Muscle layer of colon (tissue), 2 donors: ENCODE results near the gene TBC1D4.
"Not testable (repeated sequence)": the region's sequence is repeated elsewhere in the genome, so short reads cannot be mapped to it uniquely, and the experiment has no call there.

Experiments used
- H3K27ac ChIP-seq: one replicate; pipeline ENCODE4 v1.7.0; 2013; ENCODE audit warnings: low read depth, mild to moderate bottlenecking, low read length, moderate library complexity
- H3K27me3 ChIP-seq, 2 donors: one replicate each; pipeline ENCODE4 v1.7.0; 2013; ENCODE audit warnings: low read length in 2 of 2, mild to moderate bottlenecking in 2 of 2; ENCODE audit not compliant: insufficient read depth in 2 of 2, control insufficient read depth in 1 of 2
- H3K36me3 ChIP-seq: one replicate; pipeline ENCODE4 v1.7.0; 2013; ENCODE audit warnings: mild to moderate bottlenecking, low read length; ENCODE audit not compliant: insufficient read depth
- H3K4me1 ChIP-seq: one replicate; pipeline ENCODE4 v1.7.0; 2013; ENCODE audit warnings: mild to moderate bottlenecking, low read length; ENCODE audit not compliant: insufficient read depth
- H3K4me3 ChIP-seq, 2 donors: one replicate each; pipeline ENCODE4 v1.7.0; 2013; ENCODE audit warnings: low read length in 2 of 2, low read depth in 1 of 2, mild to moderate bottlenecking in 1 of 2, moderate library complexity in 1 of 2
- H3K9ac ChIP-seq: one replicate; pipeline ENCODE4 v1.7.0; 2013; ENCODE audit warnings: low read length
- H3K9me3 ChIP-seq: one replicate; pipeline ENCODE4 v1.7.0; 2013; ENCODE audit warnings: mild to moderate bottlenecking, low read length
- donor health status: abdominal sarcoma.
- donor health status: Adenocarcinoma of cecum.

TBC1D4 gene

GRCh38 chr13:75268481-75268880, 213.5 kb downstream of the TBC1D4 start:
- not testable (repeated sequence) for H3K27me3 ChIP-seq, H3K9me3 ChIP-seq, H3K4me3 ChIP-seq, H3K4me1 ChIP-seq, H3K9ac ChIP-seq, H3K27ac ChIP-seq, H3K36me3 ChIP-seq

GRCh38 chr13:75264611-75265010, 217.4 kb downstream of the TBC1D4 start:
- Histone ChIP-seq H3K27me3 (no peaks in the 10 kb centered on the region), H3K36me3 (no peaks in the 10 kb centered on the region), H3K9me3 (no peaks in the 10 kb centered on the region), H3K4me3 (no peak overlapping the region), H3K27ac (no peak overlapping the region), H3K9ac (no peak overlapping the region), H3K4me1 (no peaks in the 10 kb centered on the region)

GRCh38 chr13:75263741-75264407, 218.1 kb downstream of the TBC1D4 start:
- Histone ChIP-seq H3K36me3 (no peaks in the 10 kb centered on the region), H3K9me3 (no peaks in the 10 kb centered on the region), H3K4me3 (no peak overlapping the region), H3K4me1 (no peaks in the 10 kb centered on the region), H3K9ac (no peak overlapping the region), H3K27me3 (no peaks in the 10 kb centered on the region), H3K27ac (no peak overlapping the region)

GRCh38 chr13:75258159-75258782, 223.7 kb downstream of the TBC1D4 start:
- Histone ChIP-seq H3K36me3 (no peaks in the 10 kb centered on the region), H3K27ac (no peak overlapping the region), H3K27me3 (no peaks in the 10 kb centered on the region), H3K9me3 (no peaks in the 10 kb centered on the region), H3K4me1 (no peaks in the 10 kb centered on the region), H3K4me3 (no peak overlapping the region), H3K9ac (no peak overlapping the region)

GRCh38 chr13:75256922-75257321, 225.0 kb downstream of the TBC1D4 start:
- no peak overlapping the region for H3K4me3 ChIP-seq

GRCh38 chr13:75255653-75256052, 226.3 kb downstream of the TBC1D4 start:
- no peak overlapping the region for H3K9ac ChIP-seq
- no peak overlapping the region for H3K4me3 ChIP-seq
- H3K27ac ChIP-seq, result no peak overlapping the region
- H3K9me3 ChIP-seq, result no peaks in the 10 kb centered on the region
- no peaks in the 10 kb centered on the region for H3K27me3 ChIP-seq
- H3K36me3 ChIP-seq, result no peaks in the 10 kb centered on the region
- no peaks in the 10 kb centered on the region for H3K4me1 ChIP-seq

More at GRCh38 chr13:75256922-75257321, 225.0 kb downstream of the TBC1D4 start:
- H3K9ac ChIP-seq, result no peak overlapping the region
- no peaks in the 10 kb centered on the region for H3K36me3 ChIP-seq
- no peaks in the 10 kb centered on the region for H3K9me3 ChIP-seq
- no peak overlapping the region for H3K27ac ChIP-seq
- no peaks in the 10 kb centered on the region for H3K27me3 ChIP-seq
- no peaks in the 10 kb centered on the region for H3K4me1 ChIP-seq

- Histone ChIP-seq H3K27ac (no peak overlapping the region), H3K9ac (no peak overlapping the region), H3K9me3 (no peaks in the 10 kb centered on the region), H3K36me3 (no peaks in the 10 kb centered on the region), H3K27me3 (no peaks in the 10 kb centered on the region), H3K4me3 (no peak overlapping the region), H3K4me1 (no peaks in the 10 kb centered on the region)
Observed at GRCh38 chr13:75255147-75255546, 226.8 kb downstream of the TBC1D4 start.

GRCh38 chr13:75251188-75251587, 230.8 kb downstream of the TBC1D4 start:
- H3K9me3 ChIP-seq, result no peaks in the 10 kb centered on the region
- H3K36me3 ChIP-seq, result no peaks in the 10 kb centered on the region
- H3K4me1 ChIP-seq, result no peaks in the 10 kb centered on the region
- no peak overlapping the region for H3K27ac ChIP-seq
- H3K4me3 ChIP-seq, result no peak overlapping the region
- no peak overlapping the region for H3K9ac ChIP-seq
- H3K27me3 ChIP-seq, result no peaks in the 10 kb centered on the region

- H3K27ac ChIP-seq, result no peak overlapping the region
- no peaks in the 10 kb centered on the region for H3K4me1 ChIP-seq
- H3K4me3 ChIP-seq, result no peak overlapping the region
- H3K9ac ChIP-seq, result no peak overlapping the region
- H3K9me3 ChIP-seq, result no peaks in the 10 kb centered on the region
- H3K36me3 ChIP-seq, result no peaks in the 10 kb centered on the region
- no peaks in the 10 kb centered on the region for H3K27me3 ChIP-seq
Observed at GRCh38 chr13:75250526-75251178, 231.3 kb downstream of the TBC1D4 start.

- H3K27ac ChIP-seq, H3K36me3 ChIP-seq, H3K27me3 ChIP-seq, H3K9ac ChIP-seq, H3K9me3 ChIP-seq, H3K4me3 ChIP-seq, H3K4me1 ChIP-seq: not testable (repeated sequence)
Observed at GRCh38 chr13:75245578-75245977, 236.4 kb downstream of the TBC1D4 start.

GRCh38 chr13:75240240-75240639, 241.7 kb downstream of the TBC1D4 start:
- H3K4me1 ChIP-seq, H3K27me3 ChIP-seq, H3K36me3 ChIP-seq, H3K9ac ChIP-seq, H3K4me3 ChIP-seq, H3K27ac ChIP-seq, H3K9me3 ChIP-seq: not testable (repeated sequence)

GRCh38 chr13:75236774-75237173, 245.2 kb downstream of the TBC1D4 start:
- Histone ChIP-seq H3K4me1 (no peaks in the 10 kb centered on the region), H3K9ac (no peak overlapping the region), H3K27ac (no peak overlapping the region), H3K4me3 (no peak overlapping the region), H3K27me3 (no peaks in the 10 kb centered on the region), H3K9me3 (no peaks in the 10 kb centered on the region), H3K36me3 (no peaks in the 10 kb centered on the region)
